HG02763 (cell line): ENCODE measurements around the gene ATXN7.

Experiments
- ATAC-seq: cut with Tn5 transposase; IDR thresholded peaks from one replicate; pipeline ENCODE4 v1.9.1; 2021; ENCODE audit warnings: mild to moderate bottlenecking, moderate library complexity; ENCODE audit not compliant: unreplicated experiment

Gene ATXN7

GRCh38 chr3:63980830-63981498 is 117.3 kb downstream of the ATXN7 start:
- ATAC-seq = no peak

GRCh38 chr3:63981980-63982379 is 118.3 kb downstream of the ATXN7 start:
- ATAC-seq = no peak

GRCh38 chr3:63984391-63984790 is 120.7 kb downstream of the ATXN7 start:
- ATAC-seq = no peak

GRCh38 chr3:63986146-63986545 is 122.5 kb downstream of the ATXN7 start:
- ATAC-seq = no peak

GRCh38 chr3:63986831-63987230 is 123.2 kb downstream of the ATXN7 start:
- ATAC-seq = no peak

GRCh38 chr3:63988943-63989342 is 125.3 kb downstream of the ATXN7 start:
- ATAC-seq = no peak

- ATAC-seq = no peak
These were observed 126.5 kb downstream of the ATXN7 start for GRCh38 chr3:63990204-63990603.

- no peak for ATAC-seq
These were observed 127.1 kb downstream of the ATXN7 start for GRCh38 chr3:63990733-63991132.

GRCh38 chr3:63991666-63992065 is 128.0 kb downstream of the ATXN7 start:
- ATAC-seq = no peak

GRCh38 chr3:63992516-63993209 is 129.0 kb downstream of the ATXN7 start:
- ATAC-seq = no peak

GRCh38 chr3:63993653-63994079 is 130.0 kb downstream of the ATXN7 start:
- ATAC-seq = peak; percentile 78

GRCh38 chr3:63995086-63995485 is 131.4 kb downstream of the ATXN7 start:
- ATAC-seq = no peak

- ATAC-seq = no peak
These were observed 135.4 kb downstream of the ATXN7 start for GRCh38 chr3:63998852-63999754.

- ATAC-seq = no peak
These were observed 136.9 kb downstream of the ATXN7 start for GRCh38 chr3:64000453-64001055.

- no peak for ATAC-seq
These were observed 138.6 kb downstream of the ATXN7 start for GRCh38 chr3:64002233-64002632.

- no peak for ATAC-seq
These were observed 139.9 kb downstream of the ATXN7 start for GRCh38 chr3:64003589-64003988.

GRCh38 chr3:64008017-64008416 is 144.3 kb downstream of the ATXN7 start:
- ATAC-seq = no peak

- no peak for ATAC-seq
These were observed 145.1 kb downstream of the ATXN7 start for GRCh38 chr3:64008487-64009351.

GRCh38 chr3:64009528-64009927 is 145.9 kb downstream of the ATXN7 start:
- ATAC-seq = no peak

- ATAC-seq = no peak
These were observed 146.5 kb downstream of the ATXN7 start for GRCh38 chr3:64010199-64010598.
